Skeletal muscle cell (primary cell): ENCODE results near the gene CACTIN.
"Not testable (repeated sequence)": the region's sequence is repeated elsewhere in the genome, so short reads cannot be mapped to it uniquely, and the experiment has no call there.

Source experiments
- DNase-seq: peaks from one replicate; pipeline ENCODE4 v3.0.0-alpha.2; 2010; ENCODE audit warnings: low read depth
- H3K4me3 ChIP-seq: 2 replicates; pipeline ENCODE4 v1.5.1; 2011; ENCODE audit warnings: low read depth, mild to moderate bottlenecking, control low read depth, low read length, moderate library complexity

The CACTIN gene

DNA sequence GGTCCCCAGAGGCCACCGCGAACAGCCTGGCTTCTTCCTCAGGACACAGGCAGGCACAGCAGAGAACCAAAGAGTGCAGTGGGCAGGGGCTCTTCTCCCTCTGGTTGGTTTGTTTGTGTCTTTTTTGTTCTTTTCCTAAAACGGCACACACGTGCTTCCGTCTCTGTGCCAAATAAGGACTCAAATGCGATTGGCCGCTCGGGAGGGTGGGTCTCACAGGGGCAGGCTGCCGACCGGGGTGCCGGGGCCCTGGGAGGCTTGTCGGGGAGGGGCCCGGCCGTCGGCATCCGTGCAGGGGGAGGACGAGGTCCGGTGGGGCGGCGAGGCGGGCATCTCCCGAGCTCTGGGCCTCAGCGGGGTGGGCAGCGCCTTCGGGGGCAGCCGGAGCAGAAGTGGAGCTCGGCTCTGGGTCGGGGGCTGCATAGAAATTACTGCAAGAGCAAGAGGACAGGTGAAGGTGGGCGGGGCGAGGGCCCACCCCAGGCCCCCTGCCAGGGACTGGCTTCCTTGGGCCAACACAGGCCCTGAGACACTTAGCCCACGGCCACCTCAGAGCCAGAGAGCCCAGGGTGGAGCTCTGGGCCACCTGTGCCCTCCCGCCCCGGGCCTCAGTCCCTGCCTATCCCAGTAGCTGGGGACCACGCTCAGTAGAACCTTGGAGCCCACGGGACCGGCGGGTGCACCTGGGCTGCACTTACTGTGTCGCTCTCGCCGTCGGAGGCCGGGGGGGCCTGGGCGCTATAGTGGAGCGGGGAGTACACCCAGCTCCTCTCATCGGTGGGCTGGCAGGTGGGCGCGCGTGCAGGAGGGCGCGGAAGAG, 6.4 kb upstream of the CACTIN start:
- no peak for DNase-seq
- no peak overlapping the region for H3K4me3 ChIP-seq

DNA sequence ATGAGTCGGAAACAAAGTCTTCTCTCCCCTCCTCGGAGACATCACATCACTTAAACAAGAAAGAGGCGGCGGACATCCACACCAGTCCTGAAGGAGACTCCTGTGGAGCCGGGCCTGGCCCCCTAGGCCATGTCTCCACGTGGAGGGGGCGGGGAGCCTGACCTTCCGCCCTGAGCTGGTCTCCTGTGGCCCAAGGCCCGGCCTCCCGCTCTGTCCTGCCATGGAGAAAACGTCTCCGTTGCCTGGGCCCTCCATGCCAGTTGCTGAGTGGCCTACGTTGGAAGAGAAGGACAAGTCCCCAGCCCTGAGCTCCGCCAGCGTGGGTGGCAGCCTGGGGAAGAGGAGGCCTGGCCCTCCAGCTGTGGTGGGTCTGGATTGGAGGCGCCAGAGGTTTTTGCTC, 5.5 kb upstream of the CACTIN start:
- no peak overlapping the region for H3K4me3 ChIP-seq
- DNase-seq: no peak

DNA sequence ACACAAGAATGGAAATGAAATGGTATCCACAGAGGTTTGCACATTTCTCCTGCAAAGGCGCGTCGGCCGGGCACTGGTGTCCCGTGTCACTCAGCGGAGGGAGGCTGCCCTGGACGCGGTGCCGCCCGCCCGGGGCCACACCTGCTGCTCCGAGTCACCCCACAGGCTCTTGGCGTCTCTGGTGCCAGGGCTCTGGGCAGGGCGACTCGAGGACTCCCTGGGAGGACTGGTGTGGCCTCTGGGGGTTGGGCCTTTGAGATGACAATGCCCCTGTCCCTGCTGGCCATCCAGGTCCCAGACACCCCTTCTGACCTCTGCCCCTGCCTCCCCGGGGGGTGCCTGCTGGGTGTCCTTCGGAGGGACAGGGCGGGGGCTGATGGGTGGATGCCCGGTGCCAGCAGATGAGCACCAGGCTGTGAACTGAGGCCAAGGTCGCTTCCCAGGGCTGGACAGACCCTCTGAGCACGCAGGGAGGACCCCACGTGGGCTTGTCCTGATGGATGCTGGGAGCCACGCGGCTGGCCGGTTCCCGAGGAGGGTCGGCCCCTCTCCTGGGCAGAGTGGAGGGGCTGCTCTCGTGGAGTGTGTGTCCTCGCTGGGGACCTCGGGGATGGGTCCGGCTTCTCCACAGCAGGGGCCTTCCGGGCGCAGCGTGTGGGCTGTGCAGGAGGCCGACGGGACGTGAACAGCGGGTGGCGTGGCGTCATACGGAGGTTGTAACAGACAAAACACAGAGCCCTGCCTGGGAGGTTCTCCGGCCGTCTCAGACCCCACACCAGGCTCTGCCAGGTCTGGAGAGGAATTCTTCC, 4.7 kb upstream of the CACTIN start:
- no peak for DNase-seq

DNA sequence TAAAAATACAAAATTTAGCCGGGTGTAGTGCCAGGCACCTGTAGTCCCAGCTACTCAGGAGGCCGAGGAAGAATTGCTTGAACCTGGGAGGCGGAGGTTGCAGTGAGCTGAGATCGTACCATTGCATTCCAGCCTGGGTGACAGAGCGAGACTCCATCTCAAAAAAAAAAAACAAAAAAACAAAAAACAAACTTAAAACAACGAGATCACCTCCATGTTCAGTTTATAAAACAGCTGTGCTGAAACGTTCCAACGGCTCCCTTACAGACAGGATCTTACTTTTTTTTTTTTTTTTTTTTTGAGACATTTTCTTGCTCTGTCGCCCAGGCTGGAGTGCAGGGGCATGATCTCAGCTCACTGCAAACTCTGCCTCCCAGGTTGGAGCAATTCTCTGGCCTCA, 2.2 kb upstream of the CACTIN start:
- DNase-seq: not testable (repeated sequence)

More for the DNA sequence above, 4.7 kb upstream of the CACTIN start:
- H3K4me3 ChIP-seq: no peak overlapping the region

DNA sequence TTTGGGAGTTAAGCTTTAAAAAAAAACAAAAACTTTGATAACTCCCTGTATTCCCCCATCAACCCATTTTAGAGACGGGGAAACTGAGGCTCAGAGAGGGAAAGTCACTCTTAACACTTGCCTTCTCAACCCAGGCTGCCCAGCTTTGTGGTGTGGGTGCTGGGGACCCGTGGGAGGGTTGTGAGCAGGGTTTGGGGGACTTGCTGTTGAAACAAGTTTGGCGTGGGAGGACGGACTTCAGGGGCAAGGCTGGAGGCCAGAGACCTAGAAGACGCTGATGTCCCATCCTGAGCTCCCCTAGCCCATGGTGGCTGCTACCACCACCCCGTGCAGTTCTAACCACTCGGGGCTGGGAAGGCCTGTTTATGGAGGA, 747 bp upstream of the CACTIN start:
- no peak for DNase-seq
- peak overlapping the region; percentile 97 for H3K4me3 ChIP-seq

More for the DNA sequence above, 2.2 kb upstream of the CACTIN start:
- H3K4me3 ChIP-seq: not testable (repeated sequence)

DNA sequence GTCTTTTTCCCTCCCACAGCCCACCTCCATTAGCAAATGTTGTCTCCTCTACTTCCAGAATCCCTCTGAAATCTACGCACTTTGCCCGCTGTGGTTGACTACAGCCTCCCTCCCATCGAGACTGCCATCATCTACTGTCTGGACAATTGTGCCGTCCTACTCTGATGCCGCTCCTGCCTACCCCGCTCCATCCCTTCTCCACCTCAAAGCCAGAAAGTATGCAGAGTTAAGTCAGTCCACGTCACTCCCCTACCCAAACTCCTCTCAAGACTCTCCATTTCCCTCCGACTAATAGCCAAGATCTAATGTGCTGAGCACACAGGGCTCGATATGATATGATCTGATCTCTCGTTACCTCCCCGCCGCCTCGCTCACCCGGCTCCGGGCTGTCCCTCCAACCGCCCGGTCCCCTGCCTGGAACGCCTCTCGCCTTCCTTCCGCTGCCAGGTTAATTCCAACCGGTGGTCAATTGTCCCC, 556 bp downstream of the CACTIN start:
- no peak for DNase-seq

DNA sequence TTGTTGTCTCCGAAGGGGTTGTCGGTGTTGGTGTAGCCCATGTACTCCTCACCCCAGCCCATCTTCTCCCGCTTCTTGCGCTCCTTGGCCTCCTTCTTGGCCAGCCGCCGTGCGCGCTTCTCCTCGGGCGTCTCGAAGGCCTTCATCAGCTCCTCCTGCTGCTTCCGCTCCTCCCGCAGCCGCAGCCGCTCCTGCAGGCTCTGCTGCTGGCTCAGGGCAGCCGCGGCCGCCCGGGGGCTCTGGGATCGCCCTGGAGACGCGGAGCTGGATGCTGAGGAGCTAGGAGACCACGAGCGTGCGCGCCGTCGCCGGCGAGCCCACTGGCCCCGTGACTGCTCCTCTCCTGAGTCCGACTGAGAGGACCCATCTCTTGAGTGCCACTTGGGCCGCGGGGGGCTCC, 2.9 kb downstream of the CACTIN start:
- H3K4me3 ChIP-seq: no peak overlapping the region
- no peak for DNase-seq

More for the DNA sequence above, 556 bp downstream of the CACTIN start:
- H3K4me3 ChIP-seq: peak overlapping the region; percentile 97

DNA sequence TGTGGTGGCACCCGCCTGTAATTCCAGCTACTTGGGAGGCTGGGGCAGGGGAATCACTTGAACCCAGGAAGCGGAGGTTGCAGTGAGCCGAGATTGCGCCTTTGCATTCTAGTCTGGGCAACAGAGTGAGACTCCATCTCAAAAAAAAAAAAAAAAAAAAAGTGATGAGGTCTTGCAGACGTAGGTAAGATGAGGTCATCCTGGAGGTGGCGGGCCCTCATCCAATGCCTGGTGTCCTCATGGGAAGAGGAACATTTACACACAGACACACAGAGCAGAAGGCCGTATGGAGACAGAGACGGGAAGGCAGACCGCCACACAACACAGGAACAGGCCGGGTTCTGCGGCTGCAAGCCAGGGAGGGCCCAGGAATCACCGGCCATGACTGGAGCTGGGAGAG, 4.4 kb downstream of the CACTIN start:
- no peak overlapping the region for H3K4me3 ChIP-seq
- DNase-seq: no peak

DNA sequence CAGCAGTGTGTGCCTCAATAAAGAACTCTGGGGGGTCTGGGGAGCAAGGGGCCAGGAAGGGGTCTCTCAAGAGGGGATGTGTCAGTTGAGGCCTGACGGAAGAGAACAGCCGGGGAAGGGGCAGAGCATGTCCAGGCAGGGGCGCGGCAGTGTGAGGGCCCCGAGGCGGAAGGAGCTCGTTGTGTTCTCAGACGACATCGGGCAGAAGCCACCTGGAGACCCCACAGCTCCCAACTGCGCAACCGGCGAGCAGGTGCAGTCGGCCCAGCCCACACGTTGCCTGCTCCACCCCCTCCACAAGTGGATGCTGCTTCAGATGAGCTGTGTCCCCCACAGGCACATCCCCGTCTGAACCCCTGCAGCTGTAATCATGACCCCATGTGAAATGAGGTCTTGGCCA, 4.9 kb downstream of the CACTIN start:
- DNase-seq: no peak
- H3K4me3 ChIP-seq: no peak overlapping the region

DNA sequence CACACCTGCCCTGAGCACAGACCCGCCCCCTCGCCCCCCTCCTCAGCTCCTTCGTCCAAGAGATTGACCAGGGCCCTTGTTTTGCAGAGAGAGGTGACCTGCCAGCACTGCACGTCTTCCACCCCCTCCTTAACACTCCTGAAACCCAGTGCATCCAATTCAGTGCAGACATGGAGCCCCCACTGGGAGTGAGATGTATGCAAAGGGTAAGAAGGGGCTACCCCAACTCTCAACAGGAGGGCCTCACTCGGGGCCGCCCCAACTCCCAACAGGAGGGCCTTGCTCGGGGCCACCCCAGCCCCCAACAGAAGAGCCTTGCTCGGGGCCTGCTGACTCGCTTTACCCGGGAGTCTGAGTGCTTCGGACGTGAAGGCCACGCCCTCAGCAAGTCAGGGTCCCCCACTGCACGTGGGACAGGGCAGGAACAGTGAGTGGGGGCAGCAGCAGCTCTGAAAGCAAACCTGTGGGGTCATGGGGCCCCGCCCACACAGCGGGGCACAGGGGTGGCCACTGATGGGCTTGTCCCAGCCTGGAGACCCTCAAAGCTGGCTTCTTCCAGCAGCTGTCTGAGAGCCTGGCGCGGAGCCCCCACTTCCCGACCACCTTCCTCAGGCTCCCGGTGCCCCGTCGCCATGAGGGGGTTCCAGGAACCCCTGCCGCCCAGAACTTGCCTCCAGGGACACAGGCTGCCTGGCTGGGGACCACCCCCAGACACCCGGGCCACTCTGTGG, 5.6 kb downstream of the CACTIN start:
- no peak overlapping the region for H3K4me3 ChIP-seq
- no peak for DNase-seq

DNA sequence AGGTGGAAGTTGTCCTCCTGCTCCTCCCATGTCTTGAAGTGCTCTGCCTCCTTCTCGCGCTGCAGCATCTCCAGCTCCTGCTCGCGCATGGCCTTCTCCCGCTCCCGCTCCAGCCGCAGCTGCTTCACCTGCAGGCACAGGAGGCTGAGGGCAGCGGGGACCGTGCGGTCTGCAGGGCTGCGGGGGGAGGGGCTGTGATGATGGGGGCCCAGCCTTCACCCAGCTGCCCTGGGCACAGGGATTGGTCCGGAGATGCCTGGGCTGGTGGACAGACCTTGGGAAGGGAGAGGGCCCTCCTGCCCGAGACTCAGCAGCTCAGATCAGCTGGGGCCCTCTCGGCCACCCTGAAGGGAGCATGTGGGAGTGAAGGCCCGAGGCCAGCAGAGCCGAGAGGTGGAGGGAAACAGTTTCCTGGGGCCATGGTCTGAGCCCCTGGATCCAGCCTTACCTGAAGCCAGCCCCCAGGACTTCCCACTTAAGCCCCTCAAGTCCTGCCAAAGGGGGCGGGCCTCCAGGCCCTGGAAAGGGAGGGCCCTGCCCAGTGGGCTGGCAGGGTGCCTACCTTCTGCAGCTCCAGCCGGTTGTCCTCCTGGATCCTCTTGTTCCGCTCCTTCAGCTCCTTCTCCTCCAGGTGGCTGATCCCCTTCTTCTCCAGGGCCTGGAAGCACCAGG, 6.3 kb downstream of the CACTIN start:
- H3K4me3 ChIP-seq: no peak overlapping the region
- no peak for DNase-seq

DNA sequence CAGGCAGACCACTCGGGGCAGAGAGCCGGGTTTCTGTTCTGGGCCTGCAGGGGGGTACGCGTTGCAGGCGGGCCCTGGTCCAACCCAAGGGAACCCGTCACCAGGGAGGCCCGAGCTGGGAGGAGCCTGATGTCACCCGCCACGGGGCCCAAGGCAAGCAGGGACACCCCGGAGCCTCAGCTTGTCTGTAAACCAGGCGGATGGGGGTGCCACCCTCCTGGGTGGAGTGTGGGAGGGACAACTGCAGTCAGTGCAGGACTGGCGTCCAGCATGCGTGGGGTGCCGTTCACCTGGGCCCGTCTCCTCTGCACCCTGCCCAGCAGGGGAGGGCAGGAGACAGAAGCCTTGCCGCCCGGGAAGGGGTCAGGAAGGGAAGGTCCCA, 7.0 kb downstream of the CACTIN start:
- no peak for DNase-seq
- no peak overlapping the region for H3K4me3 ChIP-seq

DNA sequence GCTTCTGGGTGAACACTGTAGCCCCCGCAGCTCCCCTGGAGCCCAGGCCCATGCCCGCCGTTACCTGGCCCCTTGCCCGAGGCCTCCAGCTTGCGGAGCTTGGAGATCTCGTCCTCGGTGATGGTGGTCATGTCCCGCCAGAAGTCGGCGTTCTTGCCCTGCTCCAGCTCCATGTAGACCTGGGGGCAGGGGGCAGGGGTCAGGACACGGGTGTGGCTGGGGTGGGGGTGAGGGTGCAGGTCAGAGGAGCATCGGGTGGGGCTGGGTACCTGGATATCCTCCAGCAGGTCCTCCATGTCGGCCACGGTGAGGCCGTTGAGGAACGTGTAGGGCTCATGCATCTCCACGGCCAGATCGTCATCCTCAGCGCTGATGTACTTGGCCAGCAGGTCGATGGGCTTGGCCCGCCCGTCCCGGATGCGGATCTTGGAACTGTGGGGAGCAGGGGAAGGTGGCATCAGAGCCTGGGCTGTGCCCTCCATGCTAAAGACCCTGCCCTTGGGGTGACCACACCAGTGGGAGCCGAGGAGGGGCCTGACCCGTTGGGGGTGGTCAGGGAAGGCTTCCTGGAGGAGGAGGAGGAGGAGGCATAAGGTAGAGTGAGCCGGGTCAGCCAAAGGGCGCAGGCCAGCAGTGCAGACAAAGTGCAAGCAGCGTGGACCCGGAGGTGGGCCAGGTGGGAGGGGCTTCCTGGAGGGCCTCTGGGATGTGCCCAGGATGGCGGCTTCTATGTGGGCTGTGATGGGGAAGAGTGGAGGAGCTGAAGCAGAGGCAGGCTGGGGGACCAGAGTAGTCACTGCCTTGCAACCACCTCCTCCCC, 7.6 kb downstream of the CACTIN start:
- H3K4me3 ChIP-seq: no peak overlapping the region
- no peak for DNase-seq

DNA sequence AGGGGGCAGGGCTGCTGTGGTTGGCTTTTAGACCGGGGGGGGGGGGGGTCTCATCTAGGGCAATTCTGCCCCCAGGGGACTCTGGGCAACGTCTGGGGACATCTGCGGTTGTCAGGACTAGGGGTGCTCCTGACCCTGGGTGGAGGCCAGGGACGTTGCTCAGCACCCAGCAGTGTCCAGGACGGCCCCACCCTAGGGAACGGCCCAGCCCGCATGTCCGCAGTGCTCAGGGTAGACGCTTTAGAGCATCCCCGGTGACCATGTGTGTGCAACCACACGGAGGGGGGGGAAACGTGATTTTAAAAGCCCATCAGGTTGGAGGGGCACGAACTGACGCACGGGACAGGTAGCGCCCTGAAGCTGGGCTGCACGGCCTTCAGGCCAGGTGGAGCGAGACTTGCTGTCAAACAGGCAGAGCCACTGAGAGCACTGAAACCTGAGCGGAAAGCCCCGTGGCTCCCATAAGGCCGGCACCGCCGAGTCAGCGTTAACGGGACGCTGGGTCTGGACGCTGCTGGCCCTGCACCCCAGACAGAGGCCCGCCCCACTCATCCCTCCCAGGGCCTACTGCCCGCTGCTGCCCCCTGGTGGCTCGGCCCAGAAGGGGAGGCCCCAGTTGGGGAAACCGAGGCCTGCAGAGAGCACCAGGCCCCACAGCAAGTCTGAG, 8.3 kb downstream of the CACTIN start:
- no peak overlapping the region for H3K4me3 ChIP-seq
- DNase-seq: no peak

DNA sequence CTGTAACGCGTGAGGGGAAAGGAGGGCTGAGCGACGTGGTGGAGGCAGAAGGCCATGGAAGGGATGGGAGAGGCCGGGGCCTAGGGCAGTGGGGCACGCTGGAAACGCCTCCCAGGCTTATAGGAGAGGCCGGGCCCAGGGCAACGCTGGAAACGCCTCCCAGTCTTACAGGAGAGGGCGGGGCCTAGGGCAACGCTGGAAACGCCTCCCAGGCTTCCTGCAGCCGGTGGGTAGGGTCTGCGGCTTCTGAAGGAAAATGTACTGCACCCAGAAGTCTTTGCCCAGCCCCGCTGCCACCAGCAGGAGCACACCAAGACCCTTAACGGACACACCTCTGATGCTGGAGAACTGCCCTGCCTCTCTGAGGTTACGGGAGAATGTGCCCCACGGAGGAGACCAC, 9.1 kb downstream of the CACTIN start:
- H3K4me3 ChIP-seq: no peak overlapping the region
- DNase-seq: no peak

DNA sequence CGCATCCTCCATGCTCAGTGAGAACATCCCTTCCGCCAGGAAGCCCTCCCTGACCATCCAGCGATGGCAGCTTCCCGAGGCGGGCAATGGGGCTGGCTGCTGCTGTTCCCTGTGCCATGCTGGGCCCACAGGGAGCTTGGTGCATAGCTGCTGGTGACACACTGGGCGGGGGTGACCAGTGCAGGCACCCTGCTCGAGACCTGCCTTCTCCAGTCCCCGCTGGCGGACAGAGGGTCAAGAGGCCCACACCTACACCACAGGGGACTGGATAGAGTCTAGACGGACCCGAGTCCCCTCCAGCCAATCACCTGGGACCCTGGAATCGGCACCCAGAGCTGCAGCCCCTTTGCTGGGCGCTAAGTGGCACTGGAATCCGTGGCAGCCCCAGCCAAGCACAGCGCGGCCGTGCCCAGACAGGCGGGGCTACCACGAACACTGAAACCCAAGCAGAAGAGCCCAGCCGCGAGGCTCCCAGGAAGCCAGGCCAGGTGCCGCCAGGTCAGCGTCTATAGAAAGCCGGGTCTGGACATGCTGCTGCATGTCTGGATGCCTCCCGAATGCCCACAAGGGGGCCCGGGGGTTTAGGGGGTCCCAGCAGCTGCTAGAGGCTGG, 11.0 kb downstream of the CACTIN start:
- DNase-seq: no peak
- no peak overlapping the region for H3K4me3 ChIP-seq

DNA sequence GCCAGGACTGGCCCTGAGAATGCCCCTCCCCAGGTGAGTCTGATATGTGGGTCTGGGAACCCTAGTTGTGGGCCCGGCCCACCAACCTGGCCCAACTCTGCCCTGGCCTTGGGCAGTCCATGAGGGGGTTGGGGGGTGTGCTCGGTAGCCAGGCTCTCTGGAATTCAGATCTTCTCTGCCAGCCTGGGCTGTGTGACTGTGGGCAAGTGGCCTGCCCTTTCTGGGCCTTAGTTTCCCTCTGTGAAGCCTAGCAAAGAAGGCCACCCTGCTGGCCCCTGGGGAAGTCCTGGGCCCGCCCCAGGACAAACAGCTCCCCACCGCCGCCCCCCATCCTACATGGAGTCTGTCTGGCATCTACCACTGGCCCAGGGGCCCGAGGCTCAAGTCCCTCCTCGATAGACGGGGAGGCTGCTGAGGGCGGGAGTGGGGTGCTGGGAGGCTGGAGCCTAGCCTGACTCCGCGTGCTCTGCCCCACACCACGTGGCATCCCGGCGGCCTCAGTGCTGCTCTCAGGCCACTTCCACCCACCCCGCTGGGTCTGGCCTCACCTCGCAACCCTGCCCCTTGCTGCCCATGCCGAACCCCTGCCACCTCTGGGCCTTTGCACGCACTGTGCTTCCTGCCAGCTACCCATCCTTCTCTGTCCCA, 11.6 kb downstream of the CACTIN start:
- no peak overlapping the region for H3K4me3 ChIP-seq
- DNase-seq: no peak
